ENCODE measurements around the gene FLNB. TPM values are rescaled to one million over a fixed set of nuclear protein-coding genes. Genes with fewer than 3 reads are reported as not detected.

The FLNB gene
- 100 to 1,000 TPM in 3 of 5 donors, 10 to 100 TPM in 2; 51.3 to 204 (median 112) TPM for total RNA-seq
- 10 to 100 TPM; 38.2 to 76.2 (median 45.1) TPM for polyA plus RNA-seq
- long read RNA-seq, donor 1, partial matches to known transcripts: 5 of 6 reads
- long read RNA-seq, donor 1, other reads (novel, unspliced or antisense): 0 of 6 reads
- long read RNA-seq, donor 2, full-length matches to known transcripts: 1 of 27 reads
- long read RNA-seq, donor 2, partial matches to known transcripts: 26 of 27 reads
- long read RNA-seq, donor 2, other reads (novel, unspliced or antisense): 0 of 27 reads
- long read RNA-seq, donor 3: 0 reads
- long read RNA-seq, donor 4: 0 reads
- long read RNA-seq, donor 5, partial matches to known transcripts: 11 of 11 reads
- long read RNA-seq, donor 5, other reads (novel, unspliced or antisense): 0 of 11 reads
- long read RNA-seq, donor 6: 0 reads
- long read RNA-seq, donor 7, partial matches to known transcripts: 5 of 5 reads
- long read RNA-seq, donor 7, other reads (novel, unspliced or antisense): 0 of 5 reads
- long read RNA-seq, donor 8: 0 reads
- long read RNA-seq, donor 9, partial matches to known transcripts: 0 of 2 reads
- long read RNA-seq, donor 9, other reads (novel, unspliced or antisense): 0 of 2 reads
- long read RNA-seq, donor 10: 0 reads

GRCh38 chr3:58008141-58009025 lies at the start of gene FLNB:
FLNB (plus strand) TSS chr3:58008422; CDS start chr3:58008565, 143 bp downstream.
- H3K4me1 ChIP-seq: peaks cover 25 to 54% (median 37%) of the 10 kb centered on the region in 4 donors
- no peaks in the 10 kb centered on the region for H3K9me3 ChIP-seq
- peak; percentile 77 to 93 for DNase-seq
- 0 to 1% (median 0%) methylated on average over 23 to 91 of the region's 91 CpGs for WGBS, 5 donors
- intact Hi-C loops (cut with DNase I; ENCODE audit: low total_unique reads): loop anchor here (10.0 kb wide), 1 partner anchor 166 kb away; no protein-coding TSS in a partner anchor
- no peaks in the 10 kb centered on the region for H3K27me3 ChIP-seq
- TF ChIP-seq EP300 (IDR thresholded peaks at IDR 0.05) (no peak), CTCF (IDR thresholded peaks at IDR 0.05) (peak in 5 of 7 experiments; percentile 73 to 94 (median 82)), POLR2A (IDR thresholded peaks at IDR 0.05) (no peak), POLR2AphosphoS5 (IDR thresholded peaks at IDR 0.05) (peak in 2 of 3 donors; percentile 65 to 80)
- peak within 1 kb of the TSS; percentile 86 to 90 (median 89) for H3K27ac ChIP-seq
- H3K4me3 ChIP-seq: peak within 1 kb of the TSS; percentile 69 to 94 (median 88)
- no peaks in the 10 kb centered on the region for H3K36me3 ChIP-seq

- Histone ChIP-seq H3K4me3 (peak overlapping the region in 1 of 4 donors; percentile 18), H3K27me3 (no peaks in the 10 kb centered on the region), H3K36me3 (no peaks in the 10 kb centered on the region), H3K4me1 (peaks cover 26 to 58% (median 33%) of the 10 kb centered on the region in 4 donors), H3K27ac (peak overlapping the region; percentile 77 to 89 (median 87)), H3K9me3 (no peaks in the 10 kb centered on the region)
- WGBS, 5 donors: 29 to 63% (median 44%) methylated on average over 10 to 13 of the region's 13 CpGs
- intact Hi-C loops (cut with DNase I; ENCODE audit: low total_unique reads): no loop called here
- DNase-seq: peak in 1 of 2 donors; percentile 85
- TF ChIP-seq POLR2AphosphoS5 (IDR thresholded peaks at IDR 0.05) (peak in 1 of 3 donors; percentile 45), POLR2A (IDR thresholded peaks at IDR 0.05) (no peak)
These were observed 49.4 kb upstream of the FLNB start for GRCh38 chr3:57958642-57959422.

- DNase-seq: peak in 1 of 2 donors; percentile 86
- Histone ChIP-seq H3K27me3 (no peaks in the 10 kb centered on the region), H3K36me3 (no peaks in the 10 kb centered on the region), H3K27ac (peak overlapping the region; percentile 77 to 89 (median 87)), H3K4me1 (peaks cover 26 to 58% (median 33%) of the 10 kb centered on the region in 4 donors), H3K4me3 (peak overlapping the region in 2 of 4 donors; percentile 7 to 18), H3K9me3 (no peaks in the 10 kb centered on the region)
- WGBS, 5 donors: 32 to 57% (median 39%) methylated on average over 19 of the region's 19 CpGs
- TF ChIP-seq POLR2AphosphoS5 (IDR thresholded peaks at IDR 0.05) (peak in 1 of 3 donors; percentile 6), POLR2A (IDR thresholded peaks at IDR 0.05) (no peak)
- intact Hi-C loops (cut with DNase I; ENCODE audit: low total_unique reads): no loop called here
These were observed 48.6 kb upstream of the FLNB start for GRCh38 chr3:57959423-57960173.

- H3K4me3 ChIP-seq: no peak overlapping the region
- no peak for DNase-seq
- no peaks in the 10 kb centered on the region for H3K27me3 ChIP-seq
- H3K4me1 ChIP-seq: peaks cover 26 to 58% (median 33%) of the 10 kb centered on the region in 4 donors
- peak overlapping the region; percentile 77 to 89 (median 87) for H3K27ac ChIP-seq
- no peaks in the 10 kb centered on the region for H3K9me3 ChIP-seq
- 65 to 75% (median 72%) methylated on average over 4 of the region's 4 CpGs for WGBS, 5 donors
- H3K36me3 ChIP-seq: no peaks in the 10 kb centered on the region
- TF ChIP-seq POLR2A (IDR thresholded peaks at IDR 0.05) (no peak), CTCF (IDR thresholded peaks at IDR 0.05) (no peak), POLR2AphosphoS5 (IDR thresholded peaks at IDR 0.05) (no peak), EP300 (IDR thresholded peaks at IDR 0.05) (no peak)
- intact Hi-C loops (cut with DNase I; ENCODE audit: low total_unique reads): no loop called here
These were observed 48.1 kb upstream of the FLNB start for GRCh38 chr3:57960174-57960505.
